H1 (cell line): ENCODE data around the gene SLC19A1. TPM values are rescaled to one million over a fixed set of nuclear protein-coding genes. Genes with fewer than 3 reads are reported as not detected.

ENCODE experiments used
- CTCF ChIA-PET: fragments of 300-600 bp; sonication (Branson Sonifier 250); formaldehyde crosslinking; loops from one replicate; lab custom pipeline; 2021; ENCODE audit not compliant: partially characterized antibody; lab: Charles Lee
- POLR2A ChIA-PET: fragments of 300-600 bp; sonication (Branson Sonifier 250); formaldehyde crosslinking; loops from one replicate; lab custom pipeline; 2021; ENCODE audit warnings: inconsistent platforms; ENCODE audit not compliant: partially characterized antibody; lab: Charles Lee
- DNase-seq, 2 experiments: peaks; one replicate each; pipeline versions ENCODE4 v3.0.0 to v3.0.0-alpha.2; 2010 to 2022; ENCODE audit warnings: low spot score in 2 of 2, low read depth in 1 of 2, mixed read lengths in 1 of 2
- FAIRE-seq: peaks from 2 replicates; lab custom pipeline; 2011; peaks lifted over from hg19 to GRCh38; lab: Jason Lieb, UNC
- H2AFZ ChIP-seq: 2 replicates; pipeline ENCODE4 v1.8.1; 2012; ENCODE audit warnings: low read length, inconsistent platforms
- H2AK5ac ChIP-seq: 2 replicates; pipeline ENCODE4 v1.6.1; 2013; ENCODE audit warnings: low read depth, low read length
- H2BK120ac ChIP-seq: replicated peaks from 2 replicates; pipeline ENCODE3; 2013; ENCODE audit warnings: low read depth, low read length, inconsistent platforms
- H2BK12ac ChIP-seq: 2 replicates; pipeline ENCODE4 v1.6.1; 2013; ENCODE audit warnings: low read depth, low read length
- H2BK15ac ChIP-seq: 2 replicates; pipeline ENCODE4 v1.6.1; 2013; ENCODE audit warnings: low read length
- H2BK20ac ChIP-seq: 2 replicates; pipeline ENCODE4 v1.6.1; 2013; ENCODE audit warnings: low read length
- H2BK5ac ChIP-seq: 2 replicates; pipeline ENCODE4 v1.6.1; 2013; ENCODE audit warnings: low read depth, low read length
- H3K14ac ChIP-seq: 2 replicates; pipeline ENCODE4 v1.6.1; 2013; ENCODE audit warnings: inconsistent platforms; ENCODE audit not compliant: insufficient read length
- H3K18ac ChIP-seq: 2 replicates; pipeline ENCODE4 v1.6.1; 2013; ENCODE audit warnings: low read length; ENCODE audit errors: extremely low read depth
- H3K23ac ChIP-seq: 2 replicates; pipeline ENCODE4 v1.6.1; 2013; ENCODE audit warnings: inconsistent platforms; ENCODE audit not compliant: insufficient read length
- H3K23me2 ChIP-seq: 2 replicates; pipeline ENCODE4 v1.6.1; 2013; ENCODE audit warnings: low read depth, low read length
- H3K27ac ChIP-seq: 2 replicates; pipeline ENCODE4 v1.6.1; 2011; ENCODE audit warnings: low read depth, low read length, inconsistent platforms
- H3K27me3 ChIP-seq, 4 experiments: replicated peaks in 1 of 4; 1 replicate in 1 of 4; 2 replicates in 3 of 4; pipeline versions ENCODE4 v1.6.1 to v1.8.1; 2011 to 2013; ENCODE audit warnings: low read length in 3 of 4, mild to moderate bottlenecking in 3 of 4, inconsistent platforms in 2 of 4, mixed read lengths in 2 of 4, moderate library complexity in 1 of 4; ENCODE audit not compliant: control insufficient read depth in 3 of 4, insufficient read depth in 3 of 4; ENCODE audit errors: extremely low read depth in 1 of 4
- H3K36me3 ChIP-seq, 4 experiments: 2 replicates each; pipeline versions ENCODE4 v1.6.1 to v1.8.1; 2011 to 2013; ENCODE audit warnings: mild to moderate bottlenecking in 4 of 4, low read length in 3 of 4, moderate library complexity in 2 of 4, control low read depth in 1 of 4, inconsistent platforms in 1 of 4; ENCODE audit not compliant: insufficient read depth in 4 of 4, control insufficient read depth in 2 of 4
- H3K4ac ChIP-seq: replicated peaks from 2 replicates; pipeline ENCODE3; 2013; ENCODE audit warnings: low read length, low read depth, mixed read lengths, inconsistent platforms; ENCODE audit not compliant: insufficient read length
- H3K4me1 ChIP-seq, 4 experiments: replicated peaks in 1 of 4; 1 replicate in 1 of 4; 2 replicates in 3 of 4; pipeline versions ENCODE4 v1.6.1 to v1.8.1; 2011 to 2013; ENCODE audit warnings: low read length in 3 of 4, inconsistent platforms in 2 of 4, mixed read lengths in 1 of 4; ENCODE audit not compliant: insufficient read depth in 4 of 4, control insufficient read depth in 3 of 4
- H3K4me2 ChIP-seq, 2 experiments: 2 replicates each; pipeline versions ENCODE4 v1.6.1 to v1.8.1; 2011 to 2013; ENCODE audit warnings: low read depth in 2 of 2, low read length in 2 of 2, control low read depth in 1 of 2, inconsistent platforms in 1 of 2, mild to moderate bottlenecking in 1 of 2; ENCODE audit not compliant: insufficient read depth in 1 of 2
- H3K4me3 ChIP-seq, 4 experiments: fragments of 200-600, 300-600 bp in 1 of 4; sonication (generic), shearing (Covaris generic), sonication (Bioruptor Twin) in 1 of 4; 2 replicates each; pipeline versions ENCODE4 v1.5.1 to v1.8.1; 2011 to 2016; ENCODE audit warnings: low read length in 4 of 4, low read depth in 3 of 4, control low read depth in 2 of 4, inconsistent platforms in 2 of 4, mild to moderate bottlenecking in 2 of 4, mixed read lengths in 1 of 4, moderate library complexity in 1 of 4; ENCODE audit not compliant: insufficient read depth in 2 of 4; ENCODE audit errors: extremely low read depth in 1 of 4
- H3K56ac ChIP-seq: replicated peaks from 2 replicates; pipeline ENCODE3; 2013; ENCODE audit warnings: low read depth, mild to moderate bottlenecking, mixed read lengths, low read length, inconsistent platforms; ENCODE audit not compliant: insufficient read length
- H3K79me1 ChIP-seq: 2 replicates; pipeline ENCODE4 v1.6.1; 2013; ENCODE audit warnings: low read depth, low read length, control low read depth
- H3K79me2 ChIP-seq, 2 experiments: 2 replicates each; pipeline versions ENCODE4 v1.6.1 to v1.8.1; 2012 to 2013; ENCODE audit warnings: low read length in 2 of 2, mild to moderate bottlenecking in 2 of 2, inconsistent platforms in 1 of 2; ENCODE audit not compliant: insufficient read depth in 2 of 2, control insufficient read depth in 1 of 2
- H3K9ac ChIP-seq, 4 experiments: replicated peaks in 1 of 4; 1 replicate in 1 of 4; 2 replicates in 3 of 4; pipeline versions ENCODE4 v1.6.1 to v1.8.1; 2011 to 2013; ENCODE audit warnings: low read depth in 3 of 4, low read length in 3 of 4, control low read depth in 2 of 4, mild to moderate bottlenecking in 2 of 4, moderate library complexity in 2 of 4, inconsistent platforms in 1 of 4; ENCODE audit errors: extremely low read depth in 1 of 4
- H3K9me3 ChIP-seq, 2 experiments: 2 replicates each; pipeline versions ENCODE4 v1.6.1 to v1.8.1; 2012 to 2013; ENCODE audit warnings: mild to moderate bottlenecking in 2 of 2, moderate library complexity in 2 of 2, control low read depth in 1 of 2, inconsistent platforms in 1 of 2, low read depth in 1 of 2, low read length in 1 of 2, mixed read lengths in 1 of 2; ENCODE audit not compliant: insufficient read depth in 2 of 2
- H4K20me1 ChIP-seq, 2 experiments: replicated peaks in 1 of 2; 2 replicates each; pipeline versions ENCODE3 to v1.8.1; 2011 to 2013; ENCODE audit warnings: inconsistent platforms in 2 of 2, low read length in 2 of 2, mild to moderate bottlenecking in 1 of 2; ENCODE audit not compliant: insufficient read depth in 2 of 2, control insufficient read depth in 1 of 2
- H4K5ac ChIP-seq: 2 replicates; pipeline ENCODE4 v1.6.1; 2013; ENCODE audit warnings: low read length, low read depth, mixed read lengths, inconsistent platforms; ENCODE audit not compliant: insufficient read length
- H4K8ac ChIP-seq: 2 replicates; pipeline ENCODE4 v1.8.0; 2013; ENCODE audit warnings: mild to moderate bottlenecking, moderate library complexity, low read length, inconsistent platforms; ENCODE audit not compliant: insufficient read depth; ENCODE audit errors: extremely low read depth
- H4K91ac ChIP-seq: replicated peaks from 2 replicates; pipeline ENCODE3; 2013; ENCODE audit warnings: low read length, mixed read lengths, inconsistent platforms; ENCODE audit not compliant: insufficient read length
- CBX8 ChIP-seq: fragments of 300-800, 300-1000 bp; sonication (generic); IDR thresholded peaks from 2 replicates; pipeline ENCODE4 v1.7.1; 2016; ENCODE audit warnings: low read depth, low read length, borderline replicate concordance
- CTBP2 ChIP-seq: IDR thresholded peaks from 2 replicates; pipeline ENCODE4 v1.7.0; 2011; ENCODE audit warnings: borderline replicate concordance, mild to moderate bottlenecking, moderate library complexity, mixed read lengths, low read length; ENCODE audit not compliant: insufficient read depth, insufficient read length
- JUN ChIP-seq: IDR thresholded peaks from 2 replicates; pipeline ENCODE4 v1.6.1; 2011; ENCODE audit warnings: low read depth, mild to moderate bottlenecking, improper control_type of control experiment, low read length
- WGBS, 2 experiments: shearing (Covaris generic) in 1 of 2; methylation state at CpG; one replicate each; pipeline versions ENCODE4 v1.1.6 to v1.1.7; 2013 to 2015; ENCODE audit warnings: low lambda C conversion rate in 2 of 2, mixed read lengths in 2 of 2, inconsistent platforms in 1 of 2, low coverage in 1 of 2, missing lambda C conversion rate in 1 of 2; ENCODE audit not compliant: insufficient replicate concordance in 2 of 2, insufficient coverage in 1 of 2, insufficient read length in 1 of 2; ENCODE audit errors: extremely low coverage in 1 of 2, missing lambda C conversion rate in 1 of 2; 5-methylcytosine and 5-hydroxymethylcytosine counted together
- polyA plus RNA-seq, 7 experiments: library from polyadenylated mRNA; depleted of rRNA in 3 of 7; stranded (reverse) in 5 of 7; unstranded in 2 of 7; fragments of >200 nt in 5 of 7; fragments of 200-250 nt in 2 of 7; gene quantifications; 1 replicate in 5 of 7; 2 replicates in 1 of 7; 4 replicates in 1 of 7; pipeline versions ENCODE4 v1.2.1 to v1.2.3, GENCODE V29; 2011 to 2013; ENCODE audit warnings: missing spikeins in 2 of 7, mixed read lengths in 2 of 7
- total RNA-seq: library from RNA; stranded (reverse); fragmentation: NEBNext Ultra II Directional; extraction: Animal tissue kit (Norgen Biotek cat#: 25700); gene quantifications from 2 replicates; pipeline ENCODE4 v1.2.1, GENCODE V29; 2021
- TF ChIP-seq, protein P1 (sequence below): IDR thresholded peaks from 2 replicates; pipeline ENCODE4 v1.6.1; 2011; ENCODE audit warnings: low read length, improper control_type of control experiment

The SLC19A1 gene
- total and polyA plus RNA-seq, 2 of the 8 experiments (the other 6 are each of a cell fraction or from before 2014, with no cell fraction given) = 31.6 to 43.8 TPM

DNA sequence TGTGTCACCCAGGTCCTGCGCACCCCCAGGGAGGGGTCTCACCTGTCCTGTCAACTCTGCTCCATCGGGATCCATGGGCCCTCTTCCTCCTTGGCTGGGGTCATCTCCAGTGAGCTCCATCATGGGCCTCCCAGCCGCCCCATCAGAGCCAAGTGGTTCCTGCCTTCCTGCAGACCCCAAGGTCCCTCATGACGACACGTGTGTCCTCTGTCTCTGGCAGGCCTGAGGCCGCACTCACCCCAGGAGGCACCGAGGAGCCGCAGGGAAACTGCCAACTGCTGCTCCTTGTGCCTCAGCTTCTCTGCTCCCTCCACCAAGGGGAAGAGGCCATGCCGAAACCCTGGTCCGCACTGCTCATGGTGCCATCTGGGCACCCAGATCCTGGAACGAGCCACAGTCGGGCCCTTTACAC lies 90.5 kb downstream of the SLC19A1 start:
- Histone ChIP-seq H3K14ac (no peak overlapping the region), H3K56ac (no peak overlapping the region), H3K36me3 (peaks cover 0 to 12% (median 8%) of the 10 kb centered on the region in 4 experiments; a peak in 7 of 8 replicates), H3K4me1 (no peaks in the 10 kb centered on the region; a peak in 1 of 7 replicates), H3K9me3 (peaks cover 0 to 10% of the 10 kb centered on the region in 2 experiments; a peak in 2 of 4 replicates), H4K8ac (0 out of 2 replicates have a peak overlapping the region, but pooled peaks have one; percentile 53), H4K20me1 (peaks cover 24 to 47% of the 10 kb centered on the region in 2 experiments), H3K79me2 (peaks cover 15 to 73% of the 10 kb centered on the region in 2 experiments), H2BK15ac (no peak overlapping the region), H2AFZ (no peak overlapping the region), H3K23ac (no peak overlapping the region), H2BK120ac (no peak overlapping the region), H3K23me2 (peaks cover 4% of the 10 kb centered on the region; the same call in 1 of the 2 replicates), H3K4ac (no peak overlapping the region)
- 94% methylated on average over 10 of the region's 12 CpGs; no CpG with 5 or more reads in 1 of the 2 experiments for WGBS, 2 experiments
- CTCF ChIA-PET = interaction anchor here (0.9 to 3.7 kb wide), 5 partner anchors 8 to 159 kb away, joined by 3 to 17 read pairs (median 3); no protein-coding TSS in a partner anchor
- TF ChIP-seq, protein P1, sequence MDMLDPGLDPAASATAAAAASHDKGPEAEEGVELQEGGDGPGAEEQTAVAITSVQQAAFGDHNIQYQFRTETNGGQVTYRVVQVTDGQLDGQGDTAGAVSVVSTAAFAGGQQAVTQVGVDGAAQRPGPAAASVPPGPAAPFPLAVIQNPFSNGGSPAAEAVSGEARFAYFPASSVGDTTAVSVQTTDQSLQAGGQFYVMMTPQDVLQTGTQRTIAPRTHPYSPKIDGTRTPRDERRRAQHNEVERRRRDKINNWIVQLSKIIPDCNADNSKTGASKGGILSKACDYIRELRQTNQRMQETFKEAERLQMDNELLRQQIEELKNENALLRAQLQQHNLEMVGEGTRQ = no peak
- no peak for TF ChIP-seq CBX8
- no peak for TF ChIP-seq JUN
- no peak for TF ChIP-seq CTBP2
- TF ChIP-seq, all 59 proteins: peak for 0
- Histone ChIP-seq H2BK12ac (no peak overlapping the region), H3K18ac (no peak overlapping the region), H3K9ac (no peak overlapping the region), H3K27me3 (no peaks in the 10 kb centered on the region), H4K5ac (no peak overlapping the region), H2BK5ac (no peak overlapping the region), H3K27ac (no peak overlapping the region), H3K4me3 (no peak overlapping the region), H4K91ac (no peak overlapping the region), H2AK5ac (no peak overlapping the region), H3K4me2 (no peak overlapping the region), H3K79me1 (peaks cover 29% of the 10 kb centered on the region), H2BK20ac (no peak overlapping the region)
- DNase-seq = no peak
- FAIRE-seq = no peak
- POLR2A ChIA-PET = no interaction called here
